HG03280 (cell line): ENCODE results near the gene HES2.
"Not testable (repeated sequence)": the region's sequence is repeated elsewhere in the genome, so short reads cannot be mapped to it uniquely, and the experiment has no call there.

ENCODE experiments used
- ATAC-seq: cut with Tn5 transposase; IDR thresholded peaks from one replicate; pipeline ENCODE4 v1.9.1; 2021; ENCODE audit warnings: mild to moderate bottlenecking, moderate library complexity; ENCODE audit not compliant: unreplicated experiment

Gene HES2

GRCh38 chr1:6454856-6455751 is 35.4 kb upstream of the HES2 start:
- ATAC-seq = no peak

- ATAC-seq = not testable (repeated sequence)
These were observed 34.5 kb upstream of the HES2 start for GRCh38 chr1:6453895-6454855.

GRCh38 chr1:6450943-6451373 is 31.2 kb upstream of the HES2 start:
- no peak for ATAC-seq

GRCh38 chr1:6450486-6450885 is 30.8 kb upstream of the HES2 start:
- not testable (repeated sequence) for ATAC-seq

- no peak for ATAC-seq
These were observed 30.3 kb upstream of the HES2 start for GRCh38 chr1:6450005-6450450.

GRCh38 chr1:6448749-6449631 is 29.3 kb upstream of the HES2 start:
- ATAC-seq = no peak

GRCh38 chr1:6447818-6448748 is 28.4 kb upstream of the HES2 start:
- no peak for ATAC-seq

GRCh38 chr1:6447016-6447817 is 27.5 kb upstream of the HES2 start:
- ATAC-seq = no peak

GRCh38 chr1:6446665-6447015 is 26.9 kb upstream of the HES2 start:
- ATAC-seq = no peak

GRCh38 chr1:6445929-6446328 is 26.2 kb upstream of the HES2 start:
- ATAC-seq = not testable (repeated sequence)

GRCh38 chr1:6445062-6445763 is 25.5 kb upstream of the HES2 start:
- no peak for ATAC-seq

- no peak for ATAC-seq
These were observed 24.7 kb upstream of the HES2 start for GRCh38 chr1:6444377-6444776.

GRCh38 chr1:6443339-6444115 is 23.8 kb upstream of the HES2 start:
- no peak for ATAC-seq

- ATAC-seq = no peak
These were observed 21.9 kb upstream of the HES2 start for GRCh38 chr1:6441586-6441985.

- no peak for ATAC-seq
These were observed 20.7 kb upstream of the HES2 start for GRCh38 chr1:6440198-6441126.

GRCh38 chr1:6438047-6438525 is 18.4 kb upstream of the HES2 start:
- ATAC-seq = no peak
